Measurements from ENCODE around the gene SPATA21.

DNA sequence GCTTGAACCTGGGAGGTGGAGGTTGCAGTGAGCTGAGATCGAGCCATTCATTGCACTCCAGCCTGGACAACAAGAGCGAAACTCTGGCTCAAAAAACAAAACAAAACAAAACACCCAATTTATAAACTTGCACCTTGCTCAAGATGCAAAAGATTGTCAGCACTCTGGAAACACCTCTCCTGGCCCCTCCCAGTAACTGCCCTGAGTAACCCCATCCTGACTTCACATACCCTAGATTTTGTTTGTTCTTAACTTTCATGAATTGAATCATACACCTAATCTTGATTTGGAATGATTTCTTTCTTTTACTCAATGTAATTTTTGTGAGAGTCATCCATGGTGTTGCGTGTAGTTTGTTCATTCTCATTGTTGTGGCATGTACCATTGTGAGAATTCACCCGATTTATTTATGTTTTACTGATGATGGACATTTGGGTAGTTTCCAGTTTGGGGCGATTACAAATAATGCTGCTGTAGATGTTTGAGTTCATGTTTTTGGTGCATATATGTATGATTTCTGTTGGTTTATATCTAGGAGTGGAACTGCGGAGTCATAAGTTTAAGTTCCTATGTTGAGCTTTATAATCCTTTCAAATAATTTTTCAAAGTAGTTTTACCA is 13.7 kb upstream of the SPATA21 start:
- TF ChIP-seq, protein P1, sequence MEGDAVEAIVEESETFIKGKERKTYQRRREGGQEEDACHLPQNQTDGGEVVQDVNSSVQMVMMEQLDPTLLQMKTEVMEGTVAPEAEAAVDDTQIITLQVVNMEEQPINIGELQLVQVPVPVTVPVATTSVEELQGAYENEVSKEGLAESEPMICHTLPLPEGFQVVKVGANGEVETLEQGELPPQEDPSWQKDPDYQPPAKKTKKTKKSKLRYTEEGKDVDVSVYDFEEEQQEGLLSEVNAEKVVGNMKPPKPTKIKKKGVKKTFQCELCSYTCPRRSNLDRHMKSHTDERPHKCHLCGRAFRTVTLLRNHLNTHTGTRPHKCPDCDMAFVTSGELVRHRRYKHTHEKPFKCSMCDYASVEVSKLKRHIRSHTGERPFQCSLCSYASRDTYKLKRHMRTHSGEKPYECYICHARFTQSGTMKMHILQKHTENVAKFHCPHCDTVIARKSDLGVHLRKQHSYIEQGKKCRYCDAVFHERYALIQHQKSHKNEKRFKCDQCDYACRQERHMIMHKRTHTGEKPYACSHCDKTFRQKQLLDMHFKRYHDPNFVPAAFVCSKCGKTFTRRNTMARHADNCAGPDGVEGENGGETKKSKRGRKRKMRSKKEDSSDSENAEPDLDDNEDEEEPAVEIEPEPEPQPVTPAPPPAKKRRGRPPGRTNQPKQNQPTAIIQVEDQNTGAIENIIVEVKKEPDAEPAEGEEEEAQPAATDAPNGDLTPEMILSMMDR (IDR thresholded peaks at IDR 0.05; ENCODE audit: extremely low read depth in 1 of 2, insufficient read depth in 1 of 2, low read depth in 1 of 2, low read length in 2 of 2): no peak
- TF ChIP-seq MAX (IDR thresholded peaks at IDR 0.05; ENCODE audit: insufficient read depth, insufficient read length) (no peak), POLR2A (IDR thresholded peaks at IDR 0.05; ENCODE audit: low read depth, low read length) (no peak), EZH2 (IDR thresholded peaks at IDR 0.05; ENCODE audit: borderline replicate concordance, low read depth, low read length, severe bottlenecking) (no peak), POLR2AphosphoS5 (IDR thresholded peaks at IDR 0.05; ENCODE audit: insufficient read depth, low read depth, low read length) (no peak), JUN (IDR thresholded peaks at IDR 0.05; ENCODE audit: borderline replicate concordance, insufficient read depth, insufficient read length, low read depth) (no peak), FOS (IDR thresholded peaks at IDR 0.05; ENCODE audit: borderline replicate concordance, insufficient read depth, low read length) (no peak)
